Neural crest cell (in vitro differentiated cells): ENCODE measurements around the gene MYBBP1A. TPM values are rescaled to one million over a fixed set of nuclear protein-coding genes. Genes with fewer than 3 reads are reported as not detected.

ENCODE experiments used
- DNase-seq: peaks from one replicate; pipeline ENCODE4 v3.0.0; 2021; ENCODE audit warnings: low read depth, mixed read lengths, low spot score
- H3K27ac Mint-ChIP-seq: one replicate; pipeline ENCODE4 v1.8.0; 2021; ENCODE audit warnings: mild to moderate bottlenecking, mixed read lengths; ENCODE audit not compliant: unreplicated experiment
- H3K27me3 Mint-ChIP-seq: 2 replicates; pipeline ENCODE4 v1.8.0; 2021; ENCODE audit warnings: low read depth, mild to moderate bottlenecking, mixed read lengths
- H3K36me3 Mint-ChIP-seq: 2 replicates; pipeline ENCODE4 v1.8.0; 2021; ENCODE audit warnings: low read depth, mild to moderate bottlenecking, mixed read lengths
- H3K4me1 Mint-ChIP-seq: 2 replicates; pipeline ENCODE4 v1.8.0; 2021; ENCODE audit warnings: mixed read lengths
- H3K4me3 Mint-ChIP-seq: one replicate; pipeline ENCODE4 v1.8.0; 2021; ENCODE audit warnings: mild to moderate bottlenecking, mixed read lengths
- H3K9me3 Mint-ChIP-seq: 2 replicates; pipeline ENCODE4 v1.8.0; 2021; ENCODE audit warnings: mixed read lengths
- CTCF ChIP-seq: fragments of 200-600 bp; sonication (generic); conservative IDR thresholded peaks from 2 replicates; pipeline ENCODE4 v1.5.0; 2021; ENCODE audit warnings: antibody characterized with exemption, mild to moderate bottlenecking
- total RNA-seq: library from RNA; stranded (reverse); gene quantifications from 2 replicates; pipeline ENCODE4 v1.2.1, GENCODE V29; 2021

Gene MYBBP1A
- total RNA-seq, 1 donor from 2014 or later, result 69.3 TPM

- peak; percentile 58 for TF ChIP-seq CTCF
- no peaks in the 10 kb centered on the region for H3K9me3 Mint-ChIP-seq
- DNase-seq, result peak; percentile 54
- peaks cover 12% of the 10 kb centered on the region for H3K27me3 Mint-ChIP-seq
- peak overlapping the region; percentile 84 for H3K27ac Mint-ChIP-seq
- H3K36me3 Mint-ChIP-seq, result no peaks in the 10 kb centered on the region
- H3K4me1 Mint-ChIP-seq, result peaks cover 33% of the 10 kb centered on the region
- H3K4me3 Mint-ChIP-seq, result no peak overlapping the region
These were observed 39.9 kb upstream of the MYBBP1A start for GRCh38 chr17:4594931-4595684.

- Mint-ChIP-seq H3K9me3 (no peaks in the 10 kb centered on the region), H3K27ac (peak overlapping the region; percentile 84), H3K4me3 (no peak overlapping the region), H3K36me3 (no peaks in the 10 kb centered on the region), H3K27me3 (peaks cover 9% of the 10 kb centered on the region), H3K4me1 (peaks cover 26% of the 10 kb centered on the region)
- no peak for TF ChIP-seq CTCF
- DNase-seq, result no peak
These were observed 39.2 kb upstream of the MYBBP1A start for GRCh38 chr17:4594406-4594805.

- H3K36me3 Mint-ChIP-seq, result no peaks in the 10 kb centered on the region
- H3K27me3 Mint-ChIP-seq, result peaks cover 12% of the 10 kb centered on the region
- TF ChIP-seq CTCF, result no peak
- H3K4me1 Mint-ChIP-seq, result peaks cover 17% of the 10 kb centered on the region
- peak overlapping the region; percentile 19 for H3K27ac Mint-ChIP-seq
- no peak for DNase-seq
- H3K9me3 Mint-ChIP-seq, result no peaks in the 10 kb centered on the region
- H3K4me3 Mint-ChIP-seq, result no peak overlapping the region
These were observed 37.8 kb upstream of the MYBBP1A start for GRCh38 chr17:4593021-4593421.

- peaks cover 12% of the 10 kb centered on the region for H3K27me3 Mint-ChIP-seq
- TF ChIP-seq CTCF, result no peak
- no peaks in the 10 kb centered on the region for H3K9me3 Mint-ChIP-seq
- no peak for DNase-seq
- peaks cover 12% of the 10 kb centered on the region for H3K4me1 Mint-ChIP-seq
- no peak overlapping the region for H3K4me3 Mint-ChIP-seq
- no peaks in the 10 kb centered on the region for H3K36me3 Mint-ChIP-seq
- no peak overlapping the region for H3K27ac Mint-ChIP-seq
These were observed 37.2 kb upstream of the MYBBP1A start for GRCh38 chr17:4592240-4593005.

- H3K4me3 Mint-ChIP-seq, result no peak overlapping the region
- no peaks in the 10 kb centered on the region for H3K9me3 Mint-ChIP-seq
- no peak for DNase-seq
- TF ChIP-seq CTCF, result no peak
- H3K27ac Mint-ChIP-seq, result no peak overlapping the region
- peaks cover 16% of the 10 kb centered on the region for H3K27me3 Mint-ChIP-seq
- H3K36me3 Mint-ChIP-seq, result no peaks in the 10 kb centered on the region
- peaks cover 12% of the 10 kb centered on the region for H3K4me1 Mint-ChIP-seq
These were observed 36.3 kb upstream of the MYBBP1A start for GRCh38 chr17:4591529-4591928.
